Amygdala (tissue), 56 donors: Measurements from ENCODE around the gene DENND4B.
"Not testable (repeated sequence)": the region's sequence is repeated elsewhere in the genome, so short reads cannot be mapped to it uniquely, and the experiment has no call there.

ENCODE experiments used
- DNase-seq, 56 donors: peaks; one replicate each; lab custom pipeline; 2025; lab: John Stamatoyannopoulos, UW

DENND4B gene

DNA sequence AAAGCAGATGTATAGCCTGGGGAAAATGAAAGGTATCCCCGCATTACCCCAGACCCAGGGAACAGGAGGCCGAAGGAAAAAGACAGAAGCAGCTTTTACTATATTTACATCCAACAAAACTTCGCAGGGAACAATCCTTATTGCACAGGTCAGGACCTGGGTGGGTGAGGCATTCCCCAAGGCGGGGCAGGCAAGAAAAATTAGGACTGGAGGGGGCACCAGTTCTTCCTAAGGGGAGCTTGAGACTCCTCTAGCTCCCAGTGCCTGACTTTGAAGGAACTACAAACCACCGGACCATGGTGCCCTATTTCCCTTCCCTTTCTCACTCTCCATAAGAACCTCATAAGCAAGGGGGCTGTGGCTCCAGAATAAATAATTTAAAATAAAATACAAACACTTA is 17.1 kb downstream of the DENND4B start:
- DNase-seq, result peak in 1 of 56 donors; percentile 30

DNA sequence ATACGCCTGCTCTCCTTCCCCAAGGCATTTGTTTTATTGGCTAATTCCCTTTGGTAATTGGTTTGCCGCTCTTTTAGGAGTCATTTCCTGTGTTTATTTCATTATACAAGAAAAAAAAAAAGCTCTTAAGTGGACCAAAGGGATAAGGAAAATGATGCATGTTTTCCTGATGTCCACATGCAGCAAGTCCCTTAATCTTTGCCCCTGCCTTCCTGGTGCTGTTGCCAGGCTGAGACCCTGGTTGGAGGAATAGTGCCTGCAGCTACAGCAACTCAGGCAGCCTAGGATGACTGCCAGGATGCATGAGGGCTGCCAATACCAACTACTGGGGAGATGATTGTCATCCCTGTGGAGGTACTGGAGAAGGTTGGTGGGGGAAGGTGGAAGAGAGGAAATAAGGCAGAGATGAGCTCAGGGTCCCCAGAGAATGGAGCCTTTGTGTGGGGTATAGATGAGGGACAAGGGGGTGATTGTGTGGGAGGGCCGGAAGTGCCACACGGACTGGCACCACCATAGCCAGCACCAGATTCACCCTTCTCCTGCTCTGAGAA is 17.7 kb downstream of the DENND4B start:
- DNase-seq, result peak in 51 of 56 donors; percentile 14 to 87 (median 65)

DNA sequence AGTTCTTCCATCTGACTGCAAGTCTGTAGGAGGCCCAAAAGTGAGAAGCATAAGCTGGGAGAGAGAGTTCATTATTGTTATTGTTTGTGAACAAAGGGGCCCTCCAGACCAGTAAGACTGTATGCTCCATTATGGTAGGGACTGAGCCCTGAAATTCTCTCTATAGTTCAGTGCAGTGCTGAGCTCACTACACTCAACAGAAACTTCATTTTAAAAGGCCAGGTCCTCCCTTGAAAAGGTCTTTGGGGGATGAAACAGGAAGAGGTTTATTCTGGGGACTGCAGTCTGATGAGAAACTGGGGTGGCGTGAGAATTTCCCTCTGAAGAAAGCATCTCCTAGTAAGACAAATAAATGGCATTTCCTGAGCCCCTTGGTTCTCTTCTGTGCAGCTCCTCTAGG is 18.3 kb downstream of the DENND4B start:
- peak in 1 of 56 donors; percentile 23 for DNase-seq

DNA sequence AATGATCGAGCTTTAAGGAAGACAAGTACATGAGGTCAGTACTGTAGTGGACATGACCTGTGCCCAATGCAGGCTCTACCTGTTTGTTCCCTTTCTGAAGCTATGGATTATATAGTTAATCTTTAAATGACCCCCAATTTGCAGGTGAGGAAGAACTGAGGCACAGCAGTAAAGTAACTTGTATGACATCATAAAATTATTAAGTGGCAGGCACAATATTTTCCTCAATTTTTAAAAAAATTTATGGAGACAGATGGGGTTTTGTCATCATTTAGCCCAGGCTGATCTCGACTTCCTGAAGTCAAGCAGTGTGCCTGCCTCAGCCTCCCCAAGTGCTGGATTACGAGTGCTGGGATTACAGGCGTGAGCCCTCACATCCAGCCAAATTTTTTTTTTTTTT is 20.1 kb downstream of the DENND4B start:
- DNase-seq, result no peak

DNA sequence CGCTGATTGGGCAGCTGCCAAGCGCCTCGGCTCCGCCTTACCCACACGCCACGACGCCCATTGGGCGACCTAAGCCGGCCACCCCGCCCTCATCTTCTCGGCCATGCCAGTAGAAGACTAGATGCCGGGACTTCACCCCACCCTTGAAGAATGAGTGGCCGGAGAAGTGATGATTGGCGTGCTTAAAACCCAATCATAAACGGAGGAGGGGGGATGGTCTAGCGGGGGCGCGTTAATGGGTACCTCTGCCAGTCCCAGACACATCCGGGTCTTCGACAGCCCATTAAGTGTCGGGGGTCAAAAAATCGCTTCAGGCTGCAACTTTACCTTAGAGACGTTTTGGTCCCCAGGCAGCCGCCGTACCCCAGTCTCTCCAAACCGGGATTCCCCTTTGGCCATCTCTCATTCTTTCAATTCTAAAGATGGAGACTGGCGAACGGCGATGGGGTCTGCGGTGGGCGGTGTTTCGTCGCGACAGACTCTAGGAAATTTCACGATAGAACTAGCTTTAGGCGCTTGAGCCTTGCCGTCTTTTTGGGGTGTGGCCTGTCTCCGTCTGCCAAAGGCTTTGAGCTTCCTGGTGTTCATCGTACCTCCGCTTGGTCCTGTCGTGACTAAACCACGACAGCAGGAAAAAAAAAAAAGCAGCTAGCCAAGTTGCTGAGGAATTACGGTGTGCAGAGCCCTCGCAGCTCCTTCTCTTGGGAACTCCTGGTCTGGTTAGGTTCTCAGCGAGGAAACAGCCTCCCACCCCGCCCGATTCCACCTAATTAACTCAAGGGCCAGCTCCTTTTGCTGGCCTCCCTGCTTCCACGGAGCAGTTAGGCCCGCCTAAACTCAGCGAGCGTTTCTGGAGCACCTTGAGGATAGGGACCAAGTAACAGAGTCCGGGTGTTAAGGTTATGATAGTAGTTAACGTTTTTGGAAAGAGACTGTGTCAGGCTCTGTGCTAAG is 23.3 kb downstream of the DENND4B start, which contains the start of gene GATAD2B:
Gene GATAD2B (minus strand): TSS at position 1 of the 954 bp plus-strand sequence. CDS start 94,625 bp downstream, outside the sequence.
- DNase-seq, result peak; percentile 92 to 100 (median 99)

DNA sequence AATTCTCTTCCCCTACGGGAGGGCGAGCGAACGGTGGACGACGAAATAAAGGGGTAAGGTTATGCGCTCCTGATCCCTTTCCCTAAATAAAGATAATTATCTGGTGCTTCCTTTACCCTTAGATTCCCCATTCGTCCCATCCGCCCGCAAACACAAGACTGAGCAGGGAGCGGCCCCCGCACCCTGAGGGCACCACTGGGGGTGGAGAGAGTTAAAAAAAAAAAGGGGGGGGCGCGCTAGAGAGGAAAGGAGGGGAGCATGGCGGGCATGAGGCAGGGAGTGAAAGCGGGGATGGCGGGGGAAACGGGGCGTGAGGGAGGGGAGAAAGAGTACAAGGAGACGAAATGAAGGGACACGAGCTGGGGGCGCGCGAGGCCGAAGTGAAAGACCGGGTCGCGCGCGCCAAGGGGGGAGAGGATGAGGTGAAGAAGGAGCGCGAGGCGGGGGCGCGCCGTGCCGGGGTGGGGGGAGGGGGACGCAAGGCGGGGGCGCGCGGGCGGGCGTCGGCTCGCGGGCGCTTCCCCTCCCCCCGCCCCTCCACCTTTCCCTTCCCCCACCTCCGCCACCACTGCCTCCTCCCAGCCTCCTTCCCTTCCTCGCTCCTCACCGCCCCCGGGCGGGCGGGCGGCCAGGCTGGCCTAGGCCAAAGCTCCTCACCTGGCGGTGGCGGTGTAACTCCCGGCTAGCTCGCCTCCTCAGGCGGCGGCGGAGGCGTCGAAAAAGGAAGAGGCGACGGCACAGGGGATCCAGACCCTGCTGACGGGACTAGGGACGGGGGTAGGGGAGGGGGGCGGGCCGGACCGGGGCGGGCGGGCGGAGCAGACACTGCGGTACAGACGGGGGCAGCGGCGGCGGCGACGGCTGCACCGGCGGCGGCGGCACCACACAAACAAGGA is 24.2 kb downstream of the DENND4B start:
- peak in 18 of 56 donors; percentile 32 to 78 (median 55) for DNase-seq

DNA sequence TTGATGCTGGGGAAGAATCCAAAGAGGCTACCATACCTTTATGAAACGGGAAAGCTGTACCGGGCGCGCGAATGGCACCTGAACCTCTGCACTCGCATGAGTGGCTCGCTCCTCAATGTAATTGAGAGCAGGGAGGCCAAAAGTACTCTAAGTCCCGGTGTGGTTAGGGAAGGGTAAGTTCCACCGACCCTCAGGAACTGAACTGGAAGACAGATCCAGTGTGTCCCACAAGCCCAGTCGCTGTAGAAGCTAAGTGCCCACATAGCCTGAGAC is 24.8 kb downstream of the DENND4B start:
- DNase-seq, result no peak

GRCh38 chr1:153921080-153921802 is 25.3 kb downstream of the DENND4B start:
- no peak for DNase-seq

- no peak for DNase-seq
Observed at GRCh38 chr1:153919876-153920852, 26.4 kb downstream of the DENND4B start.

DNA sequence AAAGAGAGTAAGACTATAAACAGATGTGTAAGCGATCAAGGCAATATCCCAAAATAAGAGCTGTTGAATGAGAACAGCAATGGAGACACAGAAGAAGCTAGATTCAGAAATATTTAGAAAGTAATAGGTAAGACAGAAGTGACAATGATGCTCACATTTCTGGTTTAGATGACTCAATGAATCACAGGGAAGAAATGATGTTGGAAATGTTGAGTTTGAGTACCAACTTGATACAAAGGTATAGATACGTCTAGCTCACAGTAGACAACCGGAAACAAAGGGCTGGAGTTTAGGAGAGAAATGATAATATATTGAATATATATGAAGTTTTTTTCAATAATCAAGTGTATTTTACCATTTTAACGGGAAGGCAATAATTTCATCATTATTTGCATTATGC is 30.2 kb downstream of the DENND4B start:
- no peak for DNase-seq

- DNase-seq, result no peak
Observed at GRCh38 chr1:153912349-153912748, 34.2 kb downstream of the DENND4B start.

DNA sequence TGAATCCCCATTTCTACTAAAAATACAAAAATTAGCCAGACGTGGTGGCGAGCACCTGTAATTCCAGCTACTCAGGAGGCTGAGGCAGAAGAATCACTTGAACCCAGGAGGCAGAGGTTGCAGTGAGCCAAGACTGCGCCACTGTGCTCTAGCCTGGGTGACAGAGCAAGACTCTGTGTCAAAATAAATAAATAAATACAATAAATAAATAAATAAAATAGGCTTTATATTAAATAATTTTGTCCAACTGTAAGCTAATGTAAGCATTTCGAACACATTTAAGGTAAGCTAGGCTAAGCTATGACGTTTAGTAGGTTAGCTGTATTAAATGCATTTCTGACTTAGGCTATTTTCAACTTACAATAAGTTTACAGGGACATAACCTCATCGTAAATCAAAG is 36.0 kb downstream of the DENND4B start:
- DNase-seq, result not testable (repeated sequence)

GRCh38 chr1:153908071-153908470 is 38.4 kb downstream of the DENND4B start:
- DNase-seq, result no peak

DNA sequence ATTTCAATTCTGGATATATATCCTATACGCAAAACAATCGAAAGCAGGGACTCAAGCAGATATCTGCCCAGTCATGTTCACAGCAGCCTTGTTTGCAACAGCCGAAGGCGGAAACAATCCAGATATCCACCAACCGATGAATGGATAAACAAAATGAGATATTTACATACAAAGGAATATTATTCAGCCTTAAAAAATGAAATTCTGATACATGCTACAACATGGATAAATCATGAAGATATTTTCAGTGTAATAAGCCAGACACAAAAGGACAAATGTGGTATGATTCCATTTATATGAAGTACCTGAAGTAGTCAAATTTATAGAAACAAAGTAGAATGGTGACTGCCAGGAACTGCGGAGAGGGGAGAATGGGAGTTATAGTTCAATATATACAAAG is 39.4 kb downstream of the DENND4B start:
- DNase-seq, result no peak

GRCh38 chr1:153906396-153906795 is 40.1 kb downstream of the DENND4B start:
- no peak for DNase-seq

GRCh38 chr1:153905908-153906307 is 40.6 kb downstream of the DENND4B start:
- DNase-seq, result not testable (repeated sequence)

DNA sequence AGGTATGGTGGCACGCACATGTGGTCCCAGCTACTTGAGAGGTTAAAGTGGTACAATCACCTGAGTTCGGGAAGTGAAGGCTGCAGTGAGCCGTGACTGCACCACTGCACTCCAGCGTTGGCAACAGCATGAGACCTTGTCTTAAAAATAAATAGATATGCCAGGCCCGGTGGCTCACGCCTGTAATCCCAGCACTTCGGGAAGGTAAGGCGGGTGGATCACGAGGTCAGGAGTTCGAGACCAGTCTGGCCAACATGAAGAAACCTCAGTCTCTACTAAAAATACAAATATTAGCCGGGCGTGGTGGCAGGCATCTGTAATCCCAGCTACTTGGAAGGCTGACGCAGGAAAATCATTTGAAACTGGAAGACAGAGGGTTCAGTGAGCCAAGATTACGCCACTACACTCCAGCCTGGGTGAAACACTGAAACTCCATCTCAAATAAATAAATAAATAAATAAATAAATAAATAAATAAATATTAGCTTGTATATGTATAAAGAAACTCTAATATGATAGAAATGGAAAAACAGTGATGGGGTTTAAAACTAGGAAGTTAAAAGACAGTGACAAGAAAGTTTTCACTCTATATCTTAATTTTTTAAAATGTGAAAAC is 42.6 kb downstream of the DENND4B start:
- DNase-seq, result no peak

GRCh38 chr1:153899509-153899908 is 47.0 kb downstream of the DENND4B start:
- no peak for DNase-seq

DNA sequence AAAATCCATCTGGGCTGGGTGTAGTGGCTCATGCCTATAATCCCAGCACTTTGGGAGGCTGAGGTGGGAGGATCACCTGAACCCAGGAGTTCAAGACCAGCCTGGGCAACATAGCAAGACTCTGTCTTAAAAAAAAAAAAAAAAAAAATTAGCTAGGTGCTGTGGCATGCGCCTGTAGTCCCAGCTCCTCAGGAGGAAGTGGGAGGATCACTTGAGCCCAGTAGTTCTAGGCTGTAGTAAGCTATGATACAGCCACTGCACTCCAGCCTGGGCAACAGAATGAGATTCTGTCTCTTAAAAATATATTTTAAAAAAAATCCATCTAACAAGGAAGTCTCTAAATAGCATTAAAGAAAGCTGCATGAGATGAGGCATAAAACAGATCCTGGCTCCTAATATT is 50.7 kb downstream of the DENND4B start:
- not testable (repeated sequence) for DNase-seq
